HepG2 (cell line): Measurements from ENCODE around the gene TPPP2. TPM values are rescaled to one million over a fixed set of nuclear protein-coding genes. Genes with fewer than 3 reads are reported as not detected.

Experiments
- ATAC-seq: fragments of 200-7000 bp; cut with Tn5 transposase; 3 replicates; pipeline ENCODE4 v1.9.1; 2020; ENCODE audit warnings: mild to moderate bottlenecking, moderate library complexity
- BruUV-seq: library from RNA; stranded (reverse); fragments of 400-500 nt; replicated peaks from 2 replicates; lab custom pipeline; 2021; lab: Mats Ljungman, UMichigan
- CTCF ChIA-PET: fragments of 300-600 bp; formaldehyde crosslinking; extraction: SDS; loops from one replicate; lab custom pipeline; 2021; ENCODE audit warnings: low total read pairs, inconsistent platforms, low intra/inter-chr PET ratio; lab: Yijun Ruan, JAX
- POLR2A ChIA-PET: fragments of 350-600 bp; sonication (Branson Sonifier 250); formaldehyde crosslinking; loops from one replicate; lab custom pipeline; 2020; ENCODE audit warnings: antibody characterized with exemption, inconsistent platforms; lab: Yijun Ruan, JAX
- DNase-seq: peaks from one replicate; pipeline ENCODE4 v3.0.0-alpha.2; 2015; ENCODE audit warnings: low spot score
- FAIRE-seq: peaks from 3 replicates; lab custom pipeline; 2011; peaks lifted over from hg19 to GRCh38; lab: Jason Lieb, UNC
- H2AFZ ChIP-seq: one replicate; pipeline ENCODE4 v1.6.1; 2011; ENCODE audit warnings: low read length, inconsistent platforms
- H3K27ac ChIP-seq: fragments of 300-600 bp; 3 replicates; pipeline ENCODE4 v1.8.0; 2011; ENCODE audit warnings: mixed run types, mild to moderate bottlenecking, mixed read lengths, low read length, inconsistent platforms; ENCODE audit not compliant: insufficient read depth; ENCODE audit errors: extremely low read length
- H3K27me3 ChIP-seq, 2 experiments: fragments of 200-600 bp in 1 of 2; 2 replicates in 1 of 2; 3 replicates in 1 of 2; pipeline versions ENCODE4 v1.6.0 to v1.8.0; 2011; ENCODE audit warnings: low read length in 2 of 2, mild to moderate bottlenecking in 2 of 2, moderate library complexity in 2 of 2, inconsistent platforms in 1 of 2; ENCODE audit not compliant: insufficient read depth in 2 of 2, control insufficient read depth in 1 of 2
- H3K36me3 ChIP-seq, 2 experiments: fragments of 200-600 bp in 1 of 2; replicated peaks in 1 of 2; 2 replicates in 1 of 2; 3 replicates in 1 of 2; pipeline versions ENCODE4 v1.5.1 to v1.8.0; 2011; ENCODE audit warnings: low read length in 2 of 2, inconsistent platforms in 1 of 2; ENCODE audit not compliant: insufficient read depth in 2 of 2, control insufficient read depth in 1 of 2
- H3K4me1 ChIP-seq: 2 replicates; pipeline ENCODE4 v1.5.1; 2012; ENCODE audit warnings: low read length, inconsistent platforms; ENCODE audit not compliant: insufficient read depth
- H3K4me2 ChIP-seq: 2 replicates; pipeline ENCODE4 v1.6.0; 2011; ENCODE audit warnings: low read depth, low read length, inconsistent platforms
- H3K4me3 ChIP-seq, 3 experiments: fragments of 200-600 bp in 1 of 3; sonication (generic), shearing (Covaris generic) in 1 of 3; replicated peaks in 1 of 3; 2 replicates each; pipeline ENCODE4 v1.5.1; 2011 to 2016; ENCODE audit warnings: low read length in 3 of 3, inconsistent platforms in 2 of 3, low read depth in 2 of 3, mild to moderate bottlenecking in 2 of 3, control low read depth in 1 of 3, mixed read lengths in 1 of 3; ENCODE audit not compliant: insufficient read depth in 1 of 3
- H3K79me2 ChIP-seq: one replicate; pipeline ENCODE4 v1.6.1; 2011; ENCODE audit warnings: low read length, inconsistent platforms; ENCODE audit not compliant: insufficient read depth
- H3K9ac ChIP-seq: 2 replicates; pipeline ENCODE4 v1.6.0; 2011; ENCODE audit warnings: mild to moderate bottlenecking, low read depth, low read length, inconsistent platforms; ENCODE audit not compliant: insufficient read depth
- H3K9me3 ChIP-seq: 2 replicates; pipeline ENCODE4 v1.5.1; 2012; ENCODE audit warnings: mild to moderate bottlenecking, low read length
- H4K20me1 ChIP-seq: 2 replicates; pipeline ENCODE4 v1.6.0; 2011; ENCODE audit warnings: inconsistent platforms, mild to moderate bottlenecking, low read length, moderate library complexity; ENCODE audit not compliant: insufficient read depth
- CENPX ChIP-seq: sonication (generic); formaldehyde crosslinking; IDR thresholded peaks from 2 replicates; pipeline ENCODE4 v1.9.0; 2021; ENCODE audit warnings: mild to moderate bottlenecking, missing genetic modification reagents, moderate library complexity
- HNRNPL ChIP-seq: fragments of 200-400 bp; formaldehyde crosslinking; IDR thresholded peaks from 2 replicates; pipeline ENCODE4 v1.6.1; 2017; ENCODE audit warnings: mild to moderate bottlenecking, low read depth, low read length
- KAT2B ChIP-seq: fragments of 150-350 bp; IDR thresholded peaks from 2 replicates; pipeline ENCODE4 v1.6.1; 2014; ENCODE audit warnings: low read depth, low read length, borderline replicate concordance
- LBX2 ChIP-seq: sonication (generic); formaldehyde crosslinking; IDR thresholded peaks from 2 replicates; pipeline ENCODE4 v1.5.0; 2020; ENCODE audit warnings: missing genetic modification reagents, mild to moderate bottlenecking, borderline replicate concordance
- MAFK ChIP-seq, 2 experiments: IDR thresholded peaks in 1 of 2; conservative IDR thresholded peaks in 1 of 2; 2 replicates each; pipeline ENCODE4 v1.6.1; 2011; ENCODE audit warnings: improper control_type of control experiment in 2 of 2, low read length in 2 of 2
- POLR2AphosphoS2 ChIP-seq: IDR thresholded peaks from 2 replicates; pipeline ENCODE4 v1.6.1; 2011; ENCODE audit warnings: low read depth, low read length, improper control_type of control experiment
- TAF15 ChIP-seq: fragments of 200-400 bp; formaldehyde crosslinking; IDR thresholded peaks from one replicate; pipeline ENCODE4 v1.6.1; 2018; ENCODE audit warnings: mild to moderate bottlenecking, low read depth, low read length; ENCODE audit not compliant: poor library complexity, severe bottlenecking
- TFDP2 ChIP-seq: sonication (generic); formaldehyde crosslinking; IDR thresholded peaks from 2 replicates; pipeline ENCODE4 v1.4.0; 2020; ENCODE audit warnings: missing genetic modification reagents
- ZBTB10 ChIP-seq: sonication (generic); formaldehyde crosslinking; IDR thresholded peaks from 2 replicates; pipeline ENCODE4 v1.4.0; 2020; ENCODE audit warnings: missing genetic modification reagents, borderline replicate concordance
- ZBTB39 ChIP-seq: sonication (generic); formaldehyde crosslinking; IDR thresholded peaks from 2 replicates; pipeline ENCODE4 v1.5.0; 2020; ENCODE audit warnings: missing genetic modification reagents
- ZNF574 ChIP-seq: sonication (generic); formaldehyde crosslinking; IDR thresholded peaks from 2 replicates; pipeline ENCODE4 v1.4.0; 2020; ENCODE audit warnings: missing genetic modification reagents
- ZNF709 ChIP-seq: sonication (generic); formaldehyde crosslinking; IDR thresholded peaks from 2 replicates; pipeline ENCODE4 v1.5.0; 2020; ENCODE audit warnings: mild to moderate bottlenecking, missing genetic modification reagents
- WGBS: methylation state at CpG from one replicate; pipeline ENCODE4 v1.1.6; 2017; ENCODE audit warnings: low lambda C conversion rate; 5-methylcytosine and 5-hydroxymethylcytosine counted together
- in situ Hi-C: cut with HindIII; loops from 2 replicates; pipeline ENCODE4 v1.10.0; 2017; ENCODE audit warnings: low pct_unique_long_range_greater_than_20kb; ENCODE audit not compliant: extremely low pct_ligation_motif_present
- intact Hi-C: fragments of 100-400 bp; cut with micrococcal nuclease; formaldehyde crosslinking; loops from one replicate; pipeline ENCODE4 v1.10.0; 2022; ENCODE audit not compliant: unreplicated experiment
- polyA plus RNA-seq, 8 experiments: library from polyadenylated mRNA; depleted of rRNA in 3 of 8; stranded (reverse) in 7 of 8; unstranded in 1 of 8; fragments of >200 nt; fragmentation: Illumina TruSeq in 4 of 8; extraction: Trizol in 4 of 8; gene quantifications; 2 replicates each; pipeline versions ENCODE4 v1.2.1 to v1.2.3, GENCODE V29; 2011 to 2016; ENCODE audit warnings: low read depth in 4 of 8, missing spikeins in 1 of 8, mixed read lengths in 1 of 8; ENCODE audit not compliant: insufficient read depth in 1 of 8
- total RNA-seq, 5 experiments: library from RNA; depleted of rRNA; stranded (reverse); fragments of >200 nt; fragmentation: Illumina TruSeq; extraction: Trizol; gene quantifications; 2 replicates each; pipeline ENCODE4 v1.2.3, GENCODE V29; 2016; ENCODE audit warnings: low read depth in 1 of 5

The TPPP2 gene
- total and polyA plus RNA-seq, 2 of the 13 experiments (the other 11 are each of a cell fraction or from before 2014, with no cell fraction given), result 0.58 to 4.2 TPM

GRCh38 chr14:20998674-20999366 is 31.2 kb upstream of the TPPP2 start, which contains the start of gene SLC39A2 (continued):
- TF ChIP-seq ZBTB10 (CRISPR knock-in tag), result no peak

GRCh38 chr14:20999591-20999990 is 30.4 kb upstream of the TPPP2 start:
- Histone ChIP-seq H3K36me3 (peaks cover 11 to 21% of the 10 kb centered on the region in 2 experiments), H3K9ac (no peak overlapping the region), H3K4me3 (no peak overlapping the region), H3K27me3 (0 out of 5 replicates have a peak, but pooled peaks cover 0 to 3% of the 10 kb centered on the region in 2 experiments), H3K79me2 (no peaks in the 10 kb centered on the region), H3K4me1 (peaks cover 24% of the 10 kb centered on the region), H2AFZ (no peak overlapping the region), H3K27ac (no peak overlapping the region), H3K9me3 (no peaks in the 10 kb centered on the region), H4K20me1 (no peaks in the 10 kb centered on the region), H3K4me2 (no peak overlapping the region)
- ChIA-PET CTCF (no interaction called here), POLR2A (no interaction called here)
- intact Hi-C loops, result no loop called here
- FAIRE-seq (no peak), ATAC-seq (no peak; the same call in 2 of the 3 replicates), DNase-seq (no peak)
- WGBS, result 56% methylated on average over 4 of the region's 4 CpGs
- in situ Hi-C loops, result loop anchor here (25.0 kb wide), 1 partner anchor 662 kb away; the partner anchor contains the start of genes CCNB1IP1 and PARP2
- BruUV-seq, result no TSS peak
- no peak for TF ChIP-seq ZNF709 (CRISPR knock-in tag)
- no peak for TF ChIP-seq MAFK (conservative IDR thresholded peaks at IDR 0.05 in 1 of 2, IDR thresholded peaks at IDR 0.05 in 1 of 2; ENCODE audit: low read length in 2 of 2)
- TF ChIP-seq HNRNPL, result no peak
- TF ChIP-seq ZBTB39, result no peak
- TF ChIP-seq KAT2B, result no peak
- TF ChIP-seq LBX2, result no peak
- no peak for TF ChIP-seq TFDP2 (CRISPR knock-in tag)
- no peak for TF ChIP-seq TAF15
- no peak for TF ChIP-seq CENPX (CRISPR knock-in tag)
- TF ChIP-seq ZNF574, result no peak
- TF ChIP-seq POLR2AphosphoS2, result no peak
